Body of pancreas (tissue), 4 donors: ENCODE measurements around the gene AGPAT3. TPM values are rescaled to one million over a fixed set of nuclear protein-coding genes. Genes with fewer than 3 reads are reported as not detected.

Source experiments
- ATAC-seq: fragments of 150-250 bp; one replicate; pipeline ENCODE4 v1.9.1; 2016
- DNase-seq, 4 donors: peaks; one replicate each; pipeline ENCODE4 v3.0.0-alpha.2; 2019
- H3K27ac ChIP-seq, 4 donors: fragments of 200-600 bp; sonication (generic); 1 replicate in 3 of 4; 2 replicates in 1 of 4; pipeline versions ENCODE4 v1.5.1 to v1.6.1; 2016 to 2019; ENCODE audit warnings: mild to moderate bottlenecking in 1 of 4, mixed read lengths in 1 of 4, moderate library complexity in 1 of 4
- H3K27me3 ChIP-seq, 2 donors: fragments of 200-600 bp; sonication (generic); one replicate each; pipeline ENCODE4 v1.6.0; 2016; ENCODE audit warnings: mild to moderate bottlenecking in 1 of 2
- H3K36me3 ChIP-seq, 2 donors: fragments of 200-600 bp; sonication (generic); replicated peaks in 1 of 2; 2 replicates each; pipeline ENCODE4 v1.5.1; 2016; ENCODE audit warnings: low read depth in 2 of 2; ENCODE audit not compliant: insufficient read depth in 1 of 2
- H3K4me1 ChIP-seq: fragments of 200-600 bp; sonication (generic); one replicate; pipeline ENCODE4 v1.6.0; 2016
- H3K4me3 ChIP-seq, 2 donors: fragments of 200-600 bp; sonication (generic); 1 replicate in 1 of 2; 2 replicates in 1 of 2; pipeline ENCODE4 v1.5.1; 2016 to 2019
- H3K9me3 ChIP-seq, 3 donors: fragments of 200-600 bp; sonication (generic); 1 replicate in 2 of 3; 2 replicates in 1 of 3; pipeline ENCODE4 v1.5.1; 2016
- CTCF ChIP-seq, 7 experiments: fragments of 450-650 bp in 4 of 7; fragments of 200-600 bp in 3 of 7; sonication (generic) in 3 of 7; IDR thresholded peaks; one replicate each; pipeline ENCODE4 v1.5.1; 2016 to 2019; ENCODE audit warnings: antibody characterized with exemption in 7 of 7
- POLR2A ChIP-seq, 3 donors: fragments of 450-650 bp; IDR thresholded peaks; one replicate each; pipeline ENCODE4 v1.6.1; 2016; ENCODE audit warnings: antibody characterized with exemption in 3 of 3, mild to moderate bottlenecking in 2 of 3
- WGBS, 2 donors: methylation state at CpG; one replicate each; pipeline ENCODE4 v1.1.5; 2017; 5-methylcytosine and 5-hydroxymethylcytosine counted together
- intact Hi-C: fragments of 100-400 bp; cut with DNase I; formaldehyde crosslinking; loops from one replicate; pipeline ENCODE4 v1.15.1; 2023
- total RNA-seq, 2 donors: library from RNA; depleted of rRNA; stranded (reverse); fragments of >200 nt; gene quantifications; one replicate each; pipeline ENCODE4 v1.1.0, GENCODE V29; 2016

The AGPAT3 gene
- total RNA-seq, 2 donors from 2014 or later: 21.8 to 39.2 TPM

GRCh38 chr21:43890042-43890441 is 25.0 kb downstream of the AGPAT3 start:
- no peak for TF ChIP-seq POLR2A (IDR thresholded peaks at IDR 0.05)
- no peak for TF ChIP-seq CTCF (IDR thresholded peaks at IDR 0.05)
- DNase-seq (no peak), ATAC-seq (no peak)
- intact Hi-C loops: no loop called here
- no peaks in the 10 kb centered on the region for H3K27me3 ChIP-seq
- H3K9me3 ChIP-seq: no peaks in the 10 kb centered on the region
- H3K36me3 ChIP-seq: no peaks in the 10 kb centered on the region
- H3K27ac ChIP-seq: no peak overlapping the region
- WGBS, 2 donors: 94 to 96% methylated on average over 9 of the region's 9 CpGs
- H3K4me1 ChIP-seq: peaks cover 2% of the 10 kb centered on the region
- no peak overlapping the region for H3K4me3 ChIP-seq

- H3K27me3 ChIP-seq: no peaks in the 10 kb centered on the region
- no peak for ATAC-seq
- no peak for DNase-seq
- H3K9me3 ChIP-seq: no peaks in the 10 kb centered on the region
- H3K27ac ChIP-seq: no peak overlapping the region
- WGBS, 2 donors: 100% methylated on average over 3 of the region's 3 CpGs
- intact Hi-C loops: no loop called here
- no peak overlapping the region for H3K4me3 ChIP-seq
- H3K4me1 ChIP-seq: no peaks in the 10 kb centered on the region
- H3K36me3 ChIP-seq: no peaks in the 10 kb centered on the region
- TF ChIP-seq POLR2A (IDR thresholded peaks at IDR 0.05) (no peak), CTCF (IDR thresholded peaks at IDR 0.05) (no peak)
Measured at GRCh38 chr21:43892334-43892733, 27.3 kb downstream of the AGPAT3 start.

- Histone ChIP-seq H3K27me3 (no peaks in the 10 kb centered on the region), H3K36me3 (no peaks in the 10 kb centered on the region), H3K4me3 (no peak overlapping the region), H3K9me3 (no peaks in the 10 kb centered on the region), H3K27ac (no peak overlapping the region), H3K4me1 (no peaks in the 10 kb centered on the region)
- ATAC-seq (no peak), DNase-seq (no peak)
- intact Hi-C loops: no loop called here
- TF ChIP-seq CTCF (IDR thresholded peaks at IDR 0.05) (no peak), POLR2A (IDR thresholded peaks at IDR 0.05) (no peak)
- WGBS, 2 donors: 53 to 57% methylated on average over 5 of the region's 5 CpGs
Measured at GRCh38 chr21:43892984-43893535, 28.0 kb downstream of the AGPAT3 start.

GRCh38 chr21:43893536-43894205 is 28.6 kb downstream of the AGPAT3 start:
- no peaks in the 10 kb centered on the region for H3K27me3 ChIP-seq
- WGBS, 2 donors: 63 to 79% methylated on average over 19 of the region's 19 CpGs
- no peaks in the 10 kb centered on the region for H3K4me1 ChIP-seq
- H3K27ac ChIP-seq: no peak overlapping the region
- DNase-seq: no peak
- no peak for ATAC-seq
- no peak overlapping the region for H3K4me3 ChIP-seq
- TF ChIP-seq POLR2A (IDR thresholded peaks at IDR 0.05): no peak
- no peak for TF ChIP-seq CTCF (IDR thresholded peaks at IDR 0.05)
- intact Hi-C loops: no loop called here
- no peaks in the 10 kb centered on the region for H3K9me3 ChIP-seq
- H3K36me3 ChIP-seq: no peaks in the 10 kb centered on the region

GRCh38 chr21:43894206-43894577 is 29.2 kb downstream of the AGPAT3 start:
- Histone ChIP-seq H3K36me3 (no peaks in the 10 kb centered on the region), H3K27ac (no peak overlapping the region), H3K4me3 (no peak overlapping the region), H3K4me1 (no peaks in the 10 kb centered on the region), H3K9me3 (no peaks in the 10 kb centered on the region), H3K27me3 (no peaks in the 10 kb centered on the region)
- intact Hi-C loops: no loop called here
- no peak for TF ChIP-seq POLR2A (IDR thresholded peaks at IDR 0.05)
- no peak for TF ChIP-seq CTCF (IDR thresholded peaks at IDR 0.05)
- DNase-seq (no peak), ATAC-seq (no peak)
- 68 to 75% methylated on average over 4 of the region's 4 CpGs for WGBS, 2 donors
